H9 (cell line): ENCODE measurements around the gene BPIFB2. TPM values are rescaled to one million over a fixed set of nuclear protein-coding genes. Genes with fewer than 3 reads are reported as not detected.

Source experiments
- DNase-seq: peaks from one replicate; pipeline ENCODE4 v3.0.0-alpha.2; 2017
- H2AFZ ChIP-seq: one replicate; pipeline ENCODE4 v1.6.1; 2013; ENCODE audit warnings: mild to moderate bottlenecking, low read length, control low read depth, moderate library complexity
- H2AK5ac ChIP-seq: 2 replicates; pipeline ENCODE4 v1.6.1; 2013; ENCODE audit warnings: low read length, control low read depth, mixed read lengths; ENCODE audit not compliant: insufficient read length
- H2BK120ac ChIP-seq: one replicate; pipeline ENCODE4 v1.6.1; 2013; ENCODE audit warnings: low read depth, mild to moderate bottlenecking, low read length, control low read depth, inconsistent platforms; ENCODE audit not compliant: poor library complexity, severe bottlenecking
- H2BK12ac ChIP-seq: 2 replicates; pipeline ENCODE4 v1.6.1; 2013; ENCODE audit warnings: low read length, control low read depth, mixed read lengths, low read depth; ENCODE audit not compliant: insufficient read length
- H2BK15ac ChIP-seq: 2 replicates; pipeline ENCODE4 v1.6.1; 2013; ENCODE audit warnings: low read depth, low read length, control low read depth
- H2BK20ac ChIP-seq: one replicate; pipeline ENCODE4 v1.6.1; 2013; ENCODE audit warnings: low read depth, mild to moderate bottlenecking, low read length, control low read depth, inconsistent platforms; ENCODE audit not compliant: poor library complexity, severe bottlenecking
- H2BK5ac ChIP-seq: 2 replicates; pipeline ENCODE4 v1.6.1; 2013; ENCODE audit warnings: low read length, control low read depth, mixed read lengths; ENCODE audit not compliant: insufficient read length
- H3K14ac ChIP-seq: 2 replicates; pipeline ENCODE4 v1.6.1; 2013; ENCODE audit warnings: low read length, control low read depth; ENCODE audit not compliant: insufficient read depth
- H3K18ac ChIP-seq: 2 replicates; pipeline ENCODE4 v1.6.1; 2013; ENCODE audit warnings: low read depth, mild to moderate bottlenecking, mixed read lengths, low read length, control low read depth; ENCODE audit not compliant: insufficient read length
- H3K23ac ChIP-seq: 2 replicates; pipeline ENCODE4 v1.6.1; 2013; ENCODE audit warnings: low read length, control low read depth, mixed read lengths, low read depth; ENCODE audit not compliant: insufficient read length
- H3K23me2 ChIP-seq: 2 replicates; pipeline ENCODE4 v1.6.1; 2013; ENCODE audit warnings: low read depth, mild to moderate bottlenecking, mixed read lengths, low read length, control low read depth; ENCODE audit not compliant: insufficient read length, poor library complexity, severe bottlenecking
- H3K27ac ChIP-seq: 2 replicates; pipeline ENCODE4 v1.5.1; 2013; ENCODE audit warnings: low read length, control low read depth, mixed read lengths, low read depth; ENCODE audit not compliant: insufficient read length
- H3K27me3 ChIP-seq: 2 replicates; pipeline ENCODE4 v1.6.1; 2013; ENCODE audit warnings: low read length, control low read depth, inconsistent platforms; ENCODE audit not compliant: insufficient read depth
- H3K4ac ChIP-seq: 2 replicates; pipeline ENCODE4 v1.6.1; 2013; ENCODE audit warnings: low read depth, mild to moderate bottlenecking, control low read depth, inconsistent platforms, low read length, moderate library complexity
- H3K4me1 ChIP-seq: 2 replicates; pipeline ENCODE4 v1.6.1; 2013; ENCODE audit warnings: low read length, control low read depth, inconsistent platforms; ENCODE audit not compliant: insufficient read depth
- H3K4me2 ChIP-seq: 2 replicates; pipeline ENCODE4 v1.6.1; 2013; ENCODE audit warnings: low read length, control low read depth, mixed read lengths; ENCODE audit not compliant: insufficient read length, insufficient read depth
- H3K56ac ChIP-seq: 2 replicates; pipeline ENCODE4 v1.6.1; 2013; ENCODE audit warnings: low read depth, mild to moderate bottlenecking, mixed read lengths, low read length, control low read depth; ENCODE audit not compliant: insufficient read length
- H3K79me1 ChIP-seq: 2 replicates; pipeline ENCODE4 v1.6.1; 2013; ENCODE audit warnings: low read depth, mild to moderate bottlenecking, moderate library complexity, low read length, control low read depth, inconsistent platforms; ENCODE audit not compliant: insufficient read depth, poor library complexity, severe bottlenecking
- H3K79me2 ChIP-seq: 2 replicates; pipeline ENCODE4 v1.6.1; 2013; ENCODE audit warnings: low read length, control low read depth, inconsistent platforms; ENCODE audit not compliant: insufficient read depth
- H3K9ac ChIP-seq: 2 replicates; pipeline ENCODE4 v1.6.1; 2013; ENCODE audit warnings: low read length, control low read depth, mixed read lengths; ENCODE audit not compliant: insufficient read length; ENCODE audit errors: extremely low read depth
- H3K9me3 ChIP-seq: one replicate; pipeline ENCODE4 v1.6.1; 2013; ENCODE audit warnings: low read depth, low read length, inconsistent platforms; ENCODE audit not compliant: control insufficient read depth
- H3T11ph ChIP-seq: one replicate; pipeline ENCODE4 v1.6.1; 2013; ENCODE audit warnings: mild to moderate bottlenecking, low read length, control low read depth, inconsistent platforms
- H4K20me1 ChIP-seq: one replicate; pipeline ENCODE4 v1.6.1; 2013; ENCODE audit not compliant: control insufficient read depth, insufficient read length, insufficient read depth
- H4K5ac ChIP-seq: 2 replicates; pipeline ENCODE4 v1.6.1; 2013; ENCODE audit warnings: low read depth, mild to moderate bottlenecking, mixed read lengths, low read length, control low read depth; ENCODE audit not compliant: insufficient read length
- H4K8ac ChIP-seq: replicated peaks from 2 replicates; pipeline ENCODE4 v1.6.1; 2013; ENCODE audit warnings: low read length, control low read depth, mixed read lengths, low read depth; ENCODE audit not compliant: insufficient read length
- H4K91ac ChIP-seq: 2 replicates; pipeline ENCODE4 v1.6.1; 2013; ENCODE audit warnings: low read depth, mild to moderate bottlenecking, moderate library complexity, mixed read lengths, low read length, control low read depth; ENCODE audit not compliant: insufficient read length
- H3K27ac Mint-ChIP-seq, 3 experiments: 2 replicates in 2 of 3; 3 replicates in 1 of 3; pipeline ENCODE4 v1.8.0; 2020 to 2021; ENCODE audit warnings: mixed read lengths in 3 of 3, mild to moderate bottlenecking in 1 of 3, moderate library complexity in 1 of 3
- H3K27me3 Mint-ChIP-seq: 2 replicates; pipeline ENCODE4 v1.8.0; 2021; ENCODE audit warnings: low read depth, mild to moderate bottlenecking, moderate library complexity, mixed read lengths
- H3K36me3 Mint-ChIP-seq, 3 experiments: 2 replicates in 2 of 3; 3 replicates in 1 of 3; pipeline ENCODE4 v1.8.0; 2020 to 2021; ENCODE audit warnings: low read depth in 3 of 3, mixed read lengths in 3 of 3; ENCODE audit not compliant: insufficient read depth in 1 of 3
- H3K4me1 Mint-ChIP-seq, 2 experiments: 2 replicates each; pipeline ENCODE4 v1.8.0; 2020; ENCODE audit warnings: mixed read lengths in 2 of 2
- H3K4me3 Mint-ChIP-seq, 2 experiments: 2 replicates in 1 of 2; 3 replicates in 1 of 2; pipeline ENCODE4 v1.8.0; 2020 to 2021; ENCODE audit warnings: mild to moderate bottlenecking in 2 of 2, mixed read lengths in 2 of 2, moderate library complexity in 1 of 2
- H3K9me3 Mint-ChIP-seq, 2 experiments: 2 replicates in 1 of 2; 3 replicates in 1 of 2; pipeline ENCODE4 v1.8.0; 2020; ENCODE audit warnings: mild to moderate bottlenecking in 2 of 2, mixed read lengths in 2 of 2, moderate library complexity in 1 of 2
- WGBS: extraction: QIAGEN DNeasy Blood & Tissue Kit; methylation state at CpG from one replicate; pipeline ENCODE4 v1.1.7; 2013; ENCODE audit warnings: missing lambda C conversion rate, low lambda C conversion rate, mixed read lengths; ENCODE audit not compliant: insufficient read length; ENCODE audit errors: extremely low coverage; 5-methylcytosine and 5-hydroxymethylcytosine counted together
- total RNA-seq: library from RNA; stranded (reverse); gene quantifications from 2 replicates; pipeline ENCODE4 v1.2.1, GENCODE V29; 2021
- TF ChIP-seq, protein P1 (sequence below): fragments of 200-600 bp; sonication (generic); conservative IDR thresholded peaks from 3 replicates; pipeline ENCODE4 v1.8.0; 2021; ENCODE audit warnings: antibody characterized with exemption, mild to moderate bottlenecking

Gene BPIFB2
- total RNA-seq, 1 experiment from 2014 or later = not detected

GRCh38 chr20:33069673-33070072 is 62.2 kb downstream of the BPIFB2 start:
- no peak overlapping the region for H4K8ac ChIP-seq
- no peaks in the 10 kb centered on the region for H3K36me3 Mint-ChIP-seq

More at GRCh38 chr20:33069673-33070072, 62.2 kb downstream of the BPIFB2 start:
- H3K27me3 Mint-ChIP-seq = peaks cover 7% of the 10 kb centered on the region
- Histone ChIP-seq H3K9ac (no peak overlapping the region), H3K56ac (no peak overlapping the region), H2BK20ac (no peak overlapping the region), H3K4me1 (no peaks in the 10 kb centered on the region), H2BK5ac (no peak overlapping the region), H4K5ac (no peak overlapping the region), H2AK5ac (no peak overlapping the region), H2AFZ (no peak overlapping the region), H2BK12ac (no peak overlapping the region), H2BK120ac (no peak overlapping the region), H3K27me3 (no peaks in the 10 kb centered on the region), H3K4ac (no peak overlapping the region), H4K91ac (no peak overlapping the region), H3K79me2 (no peaks in the 10 kb centered on the region), H3K23ac (no peak overlapping the region), H3K14ac (no peak overlapping the region), H3K18ac (no peak overlapping the region), H3K9me3 (no peaks in the 10 kb centered on the region), H3K23me2 (no peaks in the 10 kb centered on the region), H3T11ph (no peak overlapping the region), H2BK15ac (no peak overlapping the region), H3K4me2 (no peak overlapping the region), H3K27ac (no peak overlapping the region), H3K79me1 (no peaks in the 10 kb centered on the region), H4K20me1 (peaks cover under 1% of the 10 kb centered on the region)
- no peaks in the 10 kb centered on the region for H3K4me1 Mint-ChIP-seq
- H3K4me3 Mint-ChIP-seq = no peak overlapping the region
- TF ChIP-seq, protein P1, sequence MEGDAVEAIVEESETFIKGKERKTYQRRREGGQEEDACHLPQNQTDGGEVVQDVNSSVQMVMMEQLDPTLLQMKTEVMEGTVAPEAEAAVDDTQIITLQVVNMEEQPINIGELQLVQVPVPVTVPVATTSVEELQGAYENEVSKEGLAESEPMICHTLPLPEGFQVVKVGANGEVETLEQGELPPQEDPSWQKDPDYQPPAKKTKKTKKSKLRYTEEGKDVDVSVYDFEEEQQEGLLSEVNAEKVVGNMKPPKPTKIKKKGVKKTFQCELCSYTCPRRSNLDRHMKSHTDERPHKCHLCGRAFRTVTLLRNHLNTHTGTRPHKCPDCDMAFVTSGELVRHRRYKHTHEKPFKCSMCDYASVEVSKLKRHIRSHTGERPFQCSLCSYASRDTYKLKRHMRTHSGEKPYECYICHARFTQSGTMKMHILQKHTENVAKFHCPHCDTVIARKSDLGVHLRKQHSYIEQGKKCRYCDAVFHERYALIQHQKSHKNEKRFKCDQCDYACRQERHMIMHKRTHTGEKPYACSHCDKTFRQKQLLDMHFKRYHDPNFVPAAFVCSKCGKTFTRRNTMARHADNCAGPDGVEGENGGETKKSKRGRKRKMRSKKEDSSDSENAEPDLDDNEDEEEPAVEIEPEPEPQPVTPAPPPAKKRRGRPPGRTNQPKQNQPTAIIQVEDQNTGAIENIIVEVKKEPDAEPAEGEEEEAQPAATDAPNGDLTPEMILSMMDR = no peak
- DNase-seq = no peak
- WGBS = no CpG with 5 or more reads among the region's 9 CpGs
- H3K9me3 Mint-ChIP-seq = no peaks in the 10 kb centered on the region; a peak in 1 of 5 replicates
- peak overlapping the region in 1 of 3 experiments; percentile 51; a peak in 2 of 7 replicates for H3K27ac Mint-ChIP-seq
